ENCODE results near the gene CDKN1B.

The CDKN1B gene

GRCh38 chr12:12759234-12759915 is 42.2 kb downstream of the CDKN1B start:
- no peak for DNase-seq (ENCODE audit: low spot score)

GRCh38 chr12:12764824-12765223 is 47.7 kb downstream of the CDKN1B start:
- no peak for DNase-seq (ENCODE audit: low spot score)

- DNase-seq (ENCODE audit: low spot score) = no peak
These were observed 53.1 kb downstream of the CDKN1B start for GRCh38 chr12:12770262-12770661.
